Neural cell (in vitro differentiated cells): ENCODE data around the gene EFEMP2. TPM values are rescaled to one million over a fixed set of nuclear protein-coding genes. Genes with fewer than 3 reads are reported as not detected.
A peak's percentile ranks its signal among the peaks of the same experiment; 100 is the strongest.

ENCODE experiments used
- H2AFZ ChIP-seq: fragments of 200-600, 300-800 bp; sonication (generic), shearing (Covaris generic); 2 replicates; pipeline ENCODE4 v1.6.0; 2014; ENCODE audit warnings: low read depth, mild to moderate bottlenecking, antibody characterized with exemption, low read length, moderate library complexity
- H3F3A ChIP-seq: fragments of 200-600 bp; shearing (Covaris generic); 2 replicates; pipeline ENCODE4 v1.6.1; 2016; ENCODE audit warnings: mild to moderate bottlenecking, moderate library complexity, mixed read lengths, antibody characterized with exemption, low read length; ENCODE audit not compliant: insufficient read depth, poor library complexity, severe bottlenecking
- H3K27ac ChIP-seq: fragments of 200-600, 300-800 bp; sonication (generic), shearing (Covaris generic); 2 replicates; pipeline ENCODE4 v1.5.1; 2014; ENCODE audit warnings: mild to moderate bottlenecking, low read length, moderate library complexity
- H3K27me3 ChIP-seq: fragments of 300-800, 200-600 bp; sonication (generic), shearing (Covaris generic); 2 replicates; pipeline ENCODE4 v1.6.0; 2014; ENCODE audit warnings: mild to moderate bottlenecking, low read depth, low read length, moderate library complexity; ENCODE audit not compliant: insufficient read depth
- H3K36me3 ChIP-seq: fragments of 300-800, 200-600 bp; sonication (generic), shearing (Covaris generic); 2 replicates; pipeline ENCODE4 v1.5.1; 2014; ENCODE audit warnings: mild to moderate bottlenecking, antibody characterized with exemption, low read length, moderate library complexity; ENCODE audit not compliant: insufficient read depth
- H3K4me2 ChIP-seq: fragments of 300-800, 200-600 bp; sonication (generic), shearing (Covaris generic); 2 replicates; pipeline ENCODE4 v1.6.0; 2014; ENCODE audit warnings: mild to moderate bottlenecking, low read length
- H3K4me3 ChIP-seq: fragments of 300-800, 200-600 bp; sonication (generic), shearing (Covaris generic); 2 replicates; pipeline ENCODE4 v1.5.1; 2014; ENCODE audit warnings: mild to moderate bottlenecking, low read length, moderate library complexity
- H3K79me2 ChIP-seq: fragments of 200-600 bp; shearing (Covaris generic); replicated peaks from 2 replicates; pipeline ENCODE4 v1.6.0; 2014; ENCODE audit warnings: mild to moderate bottlenecking, low read length, moderate library complexity; ENCODE audit not compliant: insufficient read depth
- H3K9ac ChIP-seq: fragments of 300-800, 200-600 bp; sonication (generic), shearing (Covaris generic); 2 replicates; pipeline ENCODE4 v1.6.1; 2016; ENCODE audit warnings: mild to moderate bottlenecking, low read length, mixed read lengths
- H3K9me2 ChIP-seq: fragments of 200-600 bp; shearing (Covaris generic); 2 replicates; pipeline ENCODE4 v1.6.1; 2016; ENCODE audit warnings: mild to moderate bottlenecking, low read length, mixed read lengths; ENCODE audit not compliant: insufficient read depth
- H3K9me3 ChIP-seq: fragments of 200-600, 300-800 bp; sonication (generic), shearing (Covaris generic); 2 replicates; pipeline ENCODE4 v1.6.1; 2016; ENCODE audit warnings: mild to moderate bottlenecking, mixed run types, low read length, moderate library complexity, mixed read lengths
- H4K20me1 ChIP-seq: fragments of 200-600 bp; shearing (Covaris generic); 2 replicates; pipeline ENCODE4 v1.6.1; 2016; ENCODE audit warnings: mild to moderate bottlenecking, mixed run types; ENCODE audit not compliant: insufficient read depth
- CTCF ChIP-seq: fragments of 450-650 bp; IDR thresholded peaks from 2 replicates; pipeline ENCODE4 v1.5.1; 2014; ENCODE audit warnings: antibody characterized with exemption, mild to moderate bottlenecking, moderate library complexity; ENCODE audit not compliant: poor library complexity, severe bottlenecking
- EP300 ChIP-seq: fragments of 450-650 bp; conservative IDR thresholded peaks from 2 replicates; pipeline ENCODE4 v1.6.1; 2014; ENCODE audit warnings: antibody characterized with exemption, mild to moderate bottlenecking, moderate library complexity; ENCODE audit not compliant: poor library complexity, severe bottlenecking
- EZH2 ChIP-seq: fragments of 200-600, 300-800 bp; shearing (Covaris generic), sonication (generic); IDR thresholded peaks from 2 replicates; pipeline ENCODE4 v1.6.1; 2014; ENCODE audit warnings: antibody characterized with exemption, low read length, borderline replicate concordance, mild to moderate bottlenecking; ENCODE audit not compliant: insufficient read depth, poor library complexity, severe bottlenecking
- MXI1 ChIP-seq: fragments of 450-650 bp; conservative IDR thresholded peaks from 2 replicates; pipeline ENCODE4 v1.6.1; 2014; ENCODE audit warnings: antibody characterized with exemption, mild to moderate bottlenecking; ENCODE audit not compliant: poor library complexity, severe bottlenecking
- POLR2AphosphoS5 ChIP-seq: IDR thresholded peaks from 2 replicates; pipeline ENCODE4 v1.6.1; 2012
- RAD21 ChIP-seq: fragments of 450-650 bp; conservative IDR thresholded peaks from 2 replicates; pipeline ENCODE4 v1.6.1; 2014; ENCODE audit warnings: antibody characterized with exemption, mild to moderate bottlenecking, moderate library complexity
- REST ChIP-seq: IDR thresholded peaks from 2 replicates; pipeline ENCODE4 v1.6.1; 2012; ENCODE audit warnings: borderline replicate concordance
- SMC3 ChIP-seq: fragments of 450-650 bp; conservative IDR thresholded peaks from 2 replicates; pipeline ENCODE4 v1.6.1; 2014; ENCODE audit warnings: antibody characterized with exemption, mild to moderate bottlenecking, moderate library complexity; ENCODE audit not compliant: poor library complexity
- TAF1 ChIP-seq: IDR thresholded peaks from 2 replicates; pipeline ENCODE4 v1.6.1; 2012; ENCODE audit warnings: low read depth
- polyA plus RNA-seq: library from polyadenylated mRNA; depleted of rRNA; stranded (reverse); fragments of >200 nt; gene quantifications from 2 replicates; pipeline ENCODE4 v1.2.3, GENCODE V29; 2014

EFEMP2 gene
- polyA plus RNA-seq, 1 donor from 2014 or later = 0.67 TPM

GRCh38 chr11:65861165-65861505 is 11.5 kb downstream of the EFEMP2 start:
- H3K27ac ChIP-seq = peak overlapping the region; percentile 100
- H3K9ac ChIP-seq = peak overlapping the region; percentile 98
- H3K36me3 ChIP-seq = no peaks in the 10 kb centered on the region
- H3K9me3 ChIP-seq = no peaks in the 10 kb centered on the region
- no peaks in the 10 kb centered on the region for H3K9me2 ChIP-seq
- TF ChIP-seq MXI1 = no peak
- no peak for TF ChIP-seq REST
- TF ChIP-seq RAD21 = no peak
- no peak for TF ChIP-seq POLR2AphosphoS5
- no peak for TF ChIP-seq EZH2
- TF ChIP-seq TAF1 = no peak
- no peak for TF ChIP-seq CTCF
- TF ChIP-seq SMC3 = no peak
- TF ChIP-seq EP300 = no peak
- peak overlapping the region; percentile 40 for H2AFZ ChIP-seq
- H3K4me2 ChIP-seq = peak overlapping the region; percentile 90
- H3K79me2 ChIP-seq = peaks cover 29% of the 10 kb centered on the region
- peaks cover 5% of the 10 kb centered on the region for H3F3A ChIP-seq
- no peaks in the 10 kb centered on the region for H3K27me3 ChIP-seq
- peaks cover 13% of the 10 kb centered on the region for H4K20me1 ChIP-seq
- peak overlapping the region; percentile 100 for H3K4me3 ChIP-seq

- H3K4me2 ChIP-seq = peak within 1 kb of the TSS; percentile 95
- no peaks in the 10 kb centered on the region for H3K36me3 ChIP-seq
- H3K9me3 ChIP-seq = no peaks in the 10 kb centered on the region
- H3K79me2 ChIP-seq = peaks cover 35% of the 10 kb centered on the region
- H4K20me1 ChIP-seq = peaks cover 20% of the 10 kb centered on the region
- H3K9ac ChIP-seq = peak within 1 kb of the TSS; percentile 98
- H3F3A ChIP-seq = peaks cover 5% of the 10 kb centered on the region
- H3K4me3 ChIP-seq = peak within 1 kb of the TSS; percentile 100
- peak within 1 kb of the TSS; percentile 40 for H2AFZ ChIP-seq
- TF ChIP-seq CTCF (peak; percentile 98), POLR2AphosphoS5 (peak; percentile 95), MXI1 (peak; percentile 59), TAF1 (peak; percentile 92), RAD21 (no peak), EZH2 (no peak), REST (peak; percentile 73), SMC3 (peak; percentile 43), EP300 (peak; percentile 34)
- no peaks in the 10 kb centered on the region for H3K27me3 ChIP-seq
- no peaks in the 10 kb centered on the region for H3K9me2 ChIP-seq
- peak within 1 kb of the TSS; percentile 100 for H3K27ac ChIP-seq
Observed at GRCh38 chr11:65860278-65861164, 12.1 kb downstream of the EFEMP2 start, which contains the start of gene MUS81. TSS of gene MUS81 (plus strand) at chr11:65860433. CDS start at chr11:65860754, 321 bp downstream.
